Mesenchymal stem cell (in vitro differentiated cells and primary cell): ENCODE data around the gene MYCBPAP.

ENCODE experiments used
- DNase-seq: peaks from one replicate; pipeline ENCODE4 v3.0.0-alpha.2; 2013
- H2AFZ ChIP-seq: one replicate; pipeline ENCODE4 v1.6.1; 2013; ENCODE audit warnings: low read depth, mild to moderate bottlenecking, control low read depth, inconsistent platforms, low read length, moderate library complexity
- H2AK5ac ChIP-seq: 2 replicates; pipeline ENCODE4 v1.6.1; 2013; ENCODE audit warnings: low read length, moderate library complexity, mild to moderate bottlenecking, inconsistent platforms; ENCODE audit not compliant: severe bottlenecking
- H2BK120ac ChIP-seq: one replicate; pipeline ENCODE4 v1.6.1; 2013; ENCODE audit warnings: low read depth, mild to moderate bottlenecking, inconsistent platforms, low read length, moderate library complexity
- H2BK12ac ChIP-seq, 2 experiments: one replicate each; pipeline ENCODE4 v1.6.1; 2013; ENCODE audit warnings: inconsistent platforms in 2 of 2, low read length in 2 of 2, mild to moderate bottlenecking in 2 of 2, moderate library complexity in 2 of 2, control low read depth in 1 of 2
- H2BK15ac ChIP-seq: one replicate; pipeline ENCODE4 v1.6.1; 2013; ENCODE audit warnings: mild to moderate bottlenecking, low read depth, inconsistent platforms; ENCODE audit not compliant: poor library complexity, severe bottlenecking
- H2BK5ac ChIP-seq: 2 replicates; pipeline ENCODE4 v1.6.1; 2013; ENCODE audit warnings: low read depth, mild to moderate bottlenecking, low read length, control low read depth, inconsistent platforms; ENCODE audit not compliant: poor library complexity, severe bottlenecking
- H3K14ac ChIP-seq, 2 experiments: one replicate each; pipeline ENCODE4 v1.6.1; 2013; ENCODE audit warnings: inconsistent platforms in 2 of 2, low read length in 2 of 2, control low read depth in 1 of 2, mild to moderate bottlenecking in 1 of 2, moderate library complexity in 1 of 2
- H3K18ac ChIP-seq, 2 experiments: one replicate each; pipeline ENCODE4 v1.6.1; 2013; ENCODE audit warnings: inconsistent platforms in 2 of 2, low read length in 2 of 2, control low read depth in 1 of 2, low read depth in 1 of 2, mild to moderate bottlenecking in 1 of 2
- H3K23ac ChIP-seq, 2 experiments: one replicate each; pipeline ENCODE4 v1.6.1; 2013; ENCODE audit warnings: inconsistent platforms in 2 of 2, low read length in 2 of 2, mild to moderate bottlenecking in 2 of 2, moderate library complexity in 2 of 2, control low read depth in 1 of 2
- H3K27ac ChIP-seq: 2 replicates; pipeline ENCODE4 v1.5.1; 2013; ENCODE audit warnings: mild to moderate bottlenecking, moderate library complexity, low read length, control low read depth, inconsistent platforms; ENCODE audit not compliant: poor library complexity, severe bottlenecking
- H3K27me3 ChIP-seq, 2 experiments: 2 replicates each; pipeline versions ENCODE4 v1.6.1 to v1.7.0; 2013; ENCODE audit warnings: low read length in 2 of 2, mild to moderate bottlenecking in 2 of 2, moderate library complexity in 2 of 2, control low read depth in 1 of 2, inconsistent platforms in 1 of 2; ENCODE audit not compliant: control insufficient read depth in 1 of 2, insufficient read depth in 1 of 2
- H3K36me3 ChIP-seq, 2 experiments: 2 replicates each; pipeline versions ENCODE4 v1.6.1 to v1.7.0; 2013; ENCODE audit warnings: low read length in 2 of 2, control low read depth in 1 of 2, inconsistent platforms in 1 of 2, low read depth in 1 of 2, mild to moderate bottlenecking in 1 of 2; ENCODE audit not compliant: insufficient read depth in 2 of 2, control insufficient read depth in 1 of 2
- H3K4ac ChIP-seq, 2 experiments: one replicate each; pipeline ENCODE4 v1.6.1; 2013; ENCODE audit warnings: inconsistent platforms in 2 of 2, low read length in 2 of 2, mild to moderate bottlenecking in 2 of 2, moderate library complexity in 2 of 2, control low read depth in 1 of 2, low read depth in 1 of 2
- H3K4me1 ChIP-seq: 2 replicates; pipeline ENCODE4 v1.6.1; 2013; ENCODE audit warnings: low read depth, low read length, control low read depth; ENCODE audit not compliant: control insufficient read depth, insufficient read depth
- H3K4me2 ChIP-seq: 2 replicates; pipeline ENCODE4 v1.6.1; 2013; ENCODE audit warnings: low read length, mild to moderate bottlenecking, inconsistent platforms; ENCODE audit not compliant: poor library complexity, severe bottlenecking
- H3K4me3 ChIP-seq, 2 experiments: 2 replicates each; pipeline versions ENCODE4 v1.5.1 to v1.7.0; 2013; ENCODE audit warnings: low read length in 2 of 2, mild to moderate bottlenecking in 2 of 2, control low read depth in 1 of 2, low read depth in 1 of 2; ENCODE audit not compliant: insufficient read depth in 1 of 2
- H3K79me1 ChIP-seq: replicated peaks from 2 replicates; pipeline ENCODE4 v1.6.1; 2013; ENCODE audit warnings: mild to moderate bottlenecking, control low read depth, low read length, inconsistent platforms; ENCODE audit not compliant: poor library complexity, severe bottlenecking
- H3K9ac ChIP-seq: 2 replicates; pipeline ENCODE4 v1.7.0; 2013; ENCODE audit warnings: mild to moderate bottlenecking, low read length, moderate library complexity
- H3K9me3 ChIP-seq: 2 replicates; pipeline ENCODE4 v1.7.0; 2013; ENCODE audit warnings: mild to moderate bottlenecking, low read length; ENCODE audit not compliant: control insufficient read depth
- H4K8ac ChIP-seq: one replicate; pipeline ENCODE4 v1.6.1; 2013; ENCODE audit warnings: inconsistent platforms, mild to moderate bottlenecking, low read length, moderate library complexity
- H4K91ac ChIP-seq: one replicate; pipeline ENCODE4 v1.6.1; 2013; ENCODE audit warnings: mild to moderate bottlenecking, low read length, inconsistent platforms
- WGBS: methylation state at CpG from one replicate; pipeline ENCODE4 v1.1.7; 2013; ENCODE audit warnings: mixed read lengths; 5-methylcytosine and 5-hydroxymethylcytosine counted together

MYCBPAP gene

GRCh38 chr17:50519141-50519834 lies 11.0 kb downstream of the MYCBPAP start:
- WGBS: 88% methylated on average over 7 of the region's 8 CpGs
- Histone ChIP-seq H2BK15ac (no peak overlapping the region), H3K79me1 (no peaks in the 10 kb centered on the region)

GRCh38 chr17:50520483-50520882 lies 12.2 kb downstream of the MYCBPAP start:
- Histone ChIP-seq H3K14ac (no peak overlapping the region), H2BK5ac (no peak overlapping the region), H2BK15ac (no peak overlapping the region), H3K9me3 (no peaks in the 10 kb centered on the region), H2BK12ac (no peak overlapping the region), H3K36me3 (no peaks in the 10 kb centered on the region), H3K27ac (no peak overlapping the region), H4K8ac (no peak overlapping the region), H3K4me1 (peaks cover 4% of the 10 kb centered on the region), H3K4me3 (no peak overlapping the region), H4K91ac (no peak overlapping the region), H3K18ac (no peak overlapping the region), H3K79me1 (no peaks in the 10 kb centered on the region), H3K4ac (no peak overlapping the region), H3K27me3 (peaks cover 0 to 11% of the 10 kb centered on the region in 2 experiments), H3K23ac (no peak overlapping the region), H2AFZ (no peak overlapping the region), H3K9ac (no peak overlapping the region), H2AK5ac (no peak overlapping the region), H2BK120ac (no peak overlapping the region), H3K4me2 (no peak overlapping the region)
- no peak for DNase-seq
- WGBS: 73% methylated on average over 2 of the region's 2 CpGs

More at GRCh38 chr17:50519141-50519834, 11.0 kb downstream of the MYCBPAP start:
- peaks cover 0 to 6% of the 10 kb centered on the region in 2 experiments for H3K27me3 ChIP-seq
- H3K9ac ChIP-seq: no peak overlapping the region
- no peak overlapping the region for H3K4me2 ChIP-seq
- no peak overlapping the region for H2AFZ ChIP-seq
- no peaks in the 10 kb centered on the region for H3K36me3 ChIP-seq
- H2BK5ac ChIP-seq: no peak overlapping the region
- no peak overlapping the region for H3K14ac ChIP-seq
- no peaks in the 10 kb centered on the region for H3K9me3 ChIP-seq
- H2BK120ac ChIP-seq: no peak overlapping the region
- no peak overlapping the region for H2AK5ac ChIP-seq
- no peak for DNase-seq
- H3K27ac ChIP-seq: no peak overlapping the region
- peaks cover 12% of the 10 kb centered on the region for H3K4me1 ChIP-seq
- H4K91ac ChIP-seq: no peak overlapping the region
- H4K8ac ChIP-seq: no peak overlapping the region
- H3K18ac ChIP-seq: no peak overlapping the region
- no peak overlapping the region for H2BK12ac ChIP-seq
- no peak overlapping the region for H3K23ac ChIP-seq
- no peak overlapping the region for H3K4ac ChIP-seq
- H3K4me3 ChIP-seq: no peak overlapping the region

GRCh38 chr17:50521514-50521913 lies 13.3 kb downstream of the MYCBPAP start:
- Histone ChIP-seq H3K4me2 (no peak overlapping the region), H2BK120ac (no peak overlapping the region), H3K4me1 (peaks cover 4% of the 10 kb centered on the region), H3K9ac (no peak overlapping the region), H3K9me3 (no peaks in the 10 kb centered on the region), H3K4me3 (no peak overlapping the region), H3K18ac (no peak overlapping the region), H3K4ac (no peak overlapping the region), H4K91ac (no peak overlapping the region), H3K23ac (no peak overlapping the region), H2BK5ac (no peak overlapping the region), H4K8ac (no peak overlapping the region), H3K36me3 (no peaks in the 10 kb centered on the region), H3K79me1 (no peaks in the 10 kb centered on the region), H3K14ac (no peak overlapping the region), H2BK15ac (no peak overlapping the region), H2BK12ac (no peak overlapping the region), H3K27ac (no peak overlapping the region), H2AK5ac (no peak overlapping the region), H3K27me3 (peaks cover 0 to 11% of the 10 kb centered on the region in 2 experiments), H2AFZ (no peak overlapping the region)
- 69% methylated on average over 2 of the region's 2 CpGs for WGBS
- no peak for DNase-seq

GRCh38 chr17:50522766-50523165 lies 14.5 kb downstream of the MYCBPAP start:
- Histone ChIP-seq H4K91ac (no peak overlapping the region), H2BK15ac (no peak overlapping the region), H2AK5ac (no peak overlapping the region), H3K4me3 (no peak overlapping the region), H3K27ac (no peak overlapping the region), H3K14ac (no peak overlapping the region), H2BK12ac (no peak overlapping the region), H2BK120ac (no peak overlapping the region), H3K23ac (no peak overlapping the region), H3K9ac (no peak overlapping the region), H2AFZ (no peak overlapping the region), H3K9me3 (no peaks in the 10 kb centered on the region), H3K4me2 (no peak overlapping the region), H2BK5ac (no peak overlapping the region), H3K18ac (no peak overlapping the region), H3K4ac (no peak overlapping the region), H4K8ac (no peak overlapping the region), H3K27me3 (peaks cover 0 to 18% of the 10 kb centered on the region in 2 experiments), H3K36me3 (no peaks in the 10 kb centered on the region), H3K4me1 (peaks cover 10% of the 10 kb centered on the region), H3K79me1 (no peaks in the 10 kb centered on the region)
- DNase-seq: no peak
- 85% methylated on average over 10 of the region's 10 CpGs for WGBS
